Endodermal cell (in vitro differentiated cells): ENCODE results near the gene PATZ1. TPM values are rescaled to one million over a fixed set of nuclear protein-coding genes. Genes with fewer than 3 reads are reported as not detected.

Source experiments
- DNase-seq: peaks from one replicate; pipeline ENCODE4 v3.0.0-alpha.2; 2017
- H3K27ac ChIP-seq: 2 replicates; pipeline ENCODE4 v1.5.1; 2013; ENCODE audit warnings: mild to moderate bottlenecking, low read depth, low read length, moderate library complexity
- H3K27me3 ChIP-seq: 2 replicates; pipeline ENCODE4 v1.6.1; 2013; ENCODE audit warnings: mild to moderate bottlenecking, low read length, moderate library complexity; ENCODE audit not compliant: insufficient read depth, control insufficient read depth, poor library complexity, severe bottlenecking
- H3K36me3 ChIP-seq: 2 replicates; pipeline ENCODE4 v1.7.0; 2013; ENCODE audit warnings: mild to moderate bottlenecking, low read length, moderate library complexity; ENCODE audit not compliant: control insufficient read depth, insufficient read depth
- H3K4me1 ChIP-seq: one replicate; pipeline ENCODE4 v1.7.0; 2013; ENCODE audit warnings: low read length; ENCODE audit not compliant: control insufficient read depth, insufficient read depth
- H3K4me3 ChIP-seq: 2 replicates; pipeline ENCODE4 v1.5.1; 2013; ENCODE audit warnings: mild to moderate bottlenecking, low read length, moderate library complexity
- H3K9ac ChIP-seq: 2 replicates; pipeline ENCODE4 v1.6.1; 2013; ENCODE audit warnings: mild to moderate bottlenecking, low read length, moderate library complexity; ENCODE audit not compliant: poor library complexity, severe bottlenecking; ENCODE audit errors: extremely low read depth
- H3K9me3 ChIP-seq: 2 replicates; pipeline ENCODE4 v1.6.1; 2013; ENCODE audit warnings: mild to moderate bottlenecking, low read length, moderate library complexity; ENCODE audit not compliant: control insufficient read depth
- H3K27ac Mint-ChIP-seq: 2 replicates; pipeline ENCODE4 v1.8.0; 2020; ENCODE audit warnings: mixed read lengths
- H3K27me3 Mint-ChIP-seq: 2 replicates; pipeline ENCODE4 v1.8.0; 2021; ENCODE audit warnings: mild to moderate bottlenecking, mixed read lengths; ENCODE audit not compliant: insufficient read depth
- H3K36me3 Mint-ChIP-seq: 2 replicates; pipeline ENCODE4 v1.8.0; 2020; ENCODE audit warnings: low read depth, mixed read lengths
- H3K4me1 Mint-ChIP-seq: 2 replicates; pipeline ENCODE4 v1.8.0; 2020; ENCODE audit warnings: mixed read lengths
- H3K4me3 Mint-ChIP-seq: 2 replicates; pipeline ENCODE4 v1.8.0; 2020; ENCODE audit warnings: mild to moderate bottlenecking, moderate library complexity, mixed read lengths
- H3K9me3 Mint-ChIP-seq: 2 replicates; pipeline ENCODE4 v1.8.0; 2020; ENCODE audit warnings: mild to moderate bottlenecking, mixed read lengths
- CTCF ChIP-seq: fragments of 200-600 bp; sonication (generic); conservative IDR thresholded peaks from 2 replicates; pipeline ENCODE4 v1.5.0; 2021; ENCODE audit warnings: antibody characterized with exemption, mild to moderate bottlenecking
- WGBS, 2 experiments: methylation state at CpG; one replicate each; pipeline versions ENCODE4 v1.1.5 to v1.1.7; 2013; ENCODE audit warnings: missing lambda C conversion rate in 2 of 2, mixed read lengths in 1 of 2; ENCODE audit not compliant: insufficient coverage in 1 of 2, insufficient read length in 1 of 2; 5-methylcytosine and 5-hydroxymethylcytosine counted together
- total RNA-seq, 2 donors: library from RNA; stranded (reverse); fragmentation: NEBNext Ultra II Directional in 1 of 2; extraction: Animal tissue kit (Norgen Biotek cat#: 25700) in 1 of 2; gene quantifications; 2 replicates in 1 of 2; 3 replicates in 1 of 2; pipeline ENCODE4 v1.2.1, GENCODE V29; 2021

PATZ1 gene
- total RNA-seq, 2 donors from 2014 or later: 49.2 to 57.1 TPM

GRCh38 chr22:31341386-31342088 lies 4.6 kb downstream of the PATZ1 start:
- H3K9me3 Mint-ChIP-seq: no peaks in the 10 kb centered on the region
- no peak for TF ChIP-seq CTCF
- no peak overlapping the region for H3K27ac Mint-ChIP-seq
- Histone ChIP-seq H3K4me3 (peak overlapping the region; percentile 91), H3K9ac (no peak overlapping the region), H3K27ac (no peak overlapping the region), H3K36me3 (peaks cover 76% of the 10 kb centered on the region), H3K27me3 (no peaks in the 10 kb centered on the region), H3K4me1 (peaks cover 24% of the 10 kb centered on the region), H3K9me3 (no peaks in the 10 kb centered on the region)
- 93 to 97% methylated on average over 7 to 14 of the region's 14 CpGs for WGBS, 2 experiments
- peaks cover 56% of the 10 kb centered on the region for H3K4me1 Mint-ChIP-seq
- H3K36me3 Mint-ChIP-seq: peaks cover 68% of the 10 kb centered on the region
- no peak for DNase-seq
- H3K27me3 Mint-ChIP-seq: no peaks in the 10 kb centered on the region
- H3K4me3 Mint-ChIP-seq: peak overlapping the region; percentile 80

GRCh38 chr22:31340765-31341247 lies 5.3 kb downstream of the PATZ1 start:
- H3K27ac Mint-ChIP-seq: no peak overlapping the region
- no peak overlapping the region for H3K4me3 Mint-ChIP-seq
- H3K36me3 ChIP-seq: peaks cover 82% of the 10 kb centered on the region
- H3K9me3 ChIP-seq: no peaks in the 10 kb centered on the region
- H3K27ac ChIP-seq: no peak overlapping the region
- no peak for TF ChIP-seq CTCF
- no peaks in the 10 kb centered on the region for H3K9me3 Mint-ChIP-seq
- DNase-seq: no peak
- no peak overlapping the region for H3K9ac ChIP-seq
- WGBS, 2 experiments: 95 to 100% methylated on average over 2 of the region's 2 CpGs
- peaks cover 56% of the 10 kb centered on the region for H3K4me1 Mint-ChIP-seq
- no peaks in the 10 kb centered on the region for H3K27me3 Mint-ChIP-seq
- peaks cover 24% of the 10 kb centered on the region for H3K4me1 ChIP-seq
- H3K36me3 Mint-ChIP-seq: peaks cover 73% of the 10 kb centered on the region
- H3K4me3 ChIP-seq: no peak overlapping the region
- H3K27me3 ChIP-seq: no peaks in the 10 kb centered on the region

- H3K4me3 ChIP-seq: no peak overlapping the region
- H3K27me3 Mint-ChIP-seq: no peaks in the 10 kb centered on the region
- no peaks in the 10 kb centered on the region for H3K9me3 Mint-ChIP-seq
- no peak for TF ChIP-seq CTCF
- H3K9ac ChIP-seq: no peak overlapping the region
- peak overlapping the region; percentile 16 for H3K4me3 Mint-ChIP-seq
- H3K4me1 Mint-ChIP-seq: peaks cover 56% of the 10 kb centered on the region
- H3K36me3 Mint-ChIP-seq: peaks cover 78% of the 10 kb centered on the region
- WGBS, 2 experiments: 96 to 97% methylated on average over 3 to 6 of the region's 6 CpGs
- H3K4me1 ChIP-seq: peaks cover 24% of the 10 kb centered on the region
- no peaks in the 10 kb centered on the region for H3K27me3 ChIP-seq
- H3K27ac ChIP-seq: no peak overlapping the region
- peaks cover 87% of the 10 kb centered on the region for H3K36me3 ChIP-seq
- no peak overlapping the region for H3K27ac Mint-ChIP-seq
- DNase-seq: no peak
- H3K9me3 ChIP-seq: no peaks in the 10 kb centered on the region
Observed at GRCh38 chr22:31340360-31340759, 5.8 kb downstream of the PATZ1 start.
